Peyer's patch (tissue), 4 donors: ENCODE results near the gene ECPAS.

Experiments
- POLR2A ChIP-seq, 2 donors: fragments of 450-650 bp; IDR thresholded peaks; one replicate each; pipeline ENCODE4 v1.5.1; 2017; ENCODE audit warnings: antibody characterized with exemption in 2 of 2, mild to moderate bottlenecking in 2 of 2, moderate library complexity in 2 of 2
- TF ChIP-seq, protein P1 (sequence below), 6 experiments: fragments of 450-650 bp in 4 of 6; fragments of 200-600 bp in 2 of 6; sonication (generic) in 1 of 6; IDR thresholded peaks; one replicate each; pipeline ENCODE4 v1.5.1; 2017 to 2019; ENCODE audit warnings: antibody characterized with exemption in 6 of 6, mild to moderate bottlenecking in 3 of 6, moderate library complexity in 1 of 6

DNA sequence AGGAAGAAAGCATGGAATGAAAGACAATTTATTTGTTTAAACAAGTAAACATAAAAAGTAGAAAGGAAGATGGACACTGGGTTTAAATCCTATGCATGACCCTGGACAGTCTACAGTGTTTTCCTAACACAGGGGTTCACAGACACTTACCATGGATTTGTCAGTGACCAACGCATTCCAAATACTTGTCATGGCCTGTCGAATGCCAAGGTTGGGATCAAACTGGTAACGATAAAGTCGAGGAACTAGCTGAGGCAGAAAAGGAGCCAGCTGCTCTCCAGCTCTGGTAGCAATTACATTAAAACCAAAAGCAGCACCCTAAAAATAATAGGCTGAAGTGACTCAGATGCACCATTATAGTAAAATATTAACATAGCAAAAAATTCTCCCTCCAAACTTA is 94.8 kb downstream of the ECPAS start:
- TF ChIP-seq, protein P1, sequence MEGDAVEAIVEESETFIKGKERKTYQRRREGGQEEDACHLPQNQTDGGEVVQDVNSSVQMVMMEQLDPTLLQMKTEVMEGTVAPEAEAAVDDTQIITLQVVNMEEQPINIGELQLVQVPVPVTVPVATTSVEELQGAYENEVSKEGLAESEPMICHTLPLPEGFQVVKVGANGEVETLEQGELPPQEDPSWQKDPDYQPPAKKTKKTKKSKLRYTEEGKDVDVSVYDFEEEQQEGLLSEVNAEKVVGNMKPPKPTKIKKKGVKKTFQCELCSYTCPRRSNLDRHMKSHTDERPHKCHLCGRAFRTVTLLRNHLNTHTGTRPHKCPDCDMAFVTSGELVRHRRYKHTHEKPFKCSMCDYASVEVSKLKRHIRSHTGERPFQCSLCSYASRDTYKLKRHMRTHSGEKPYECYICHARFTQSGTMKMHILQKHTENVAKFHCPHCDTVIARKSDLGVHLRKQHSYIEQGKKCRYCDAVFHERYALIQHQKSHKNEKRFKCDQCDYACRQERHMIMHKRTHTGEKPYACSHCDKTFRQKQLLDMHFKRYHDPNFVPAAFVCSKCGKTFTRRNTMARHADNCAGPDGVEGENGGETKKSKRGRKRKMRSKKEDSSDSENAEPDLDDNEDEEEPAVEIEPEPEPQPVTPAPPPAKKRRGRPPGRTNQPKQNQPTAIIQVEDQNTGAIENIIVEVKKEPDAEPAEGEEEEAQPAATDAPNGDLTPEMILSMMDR (IDR thresholded peaks at IDR 0.05) = no peak
- TF ChIP-seq POLR2A (IDR thresholded peaks at IDR 0.05) = no peak
